MM.1S (cell line): ENCODE measurements around the gene BCAR3.

ENCODE experiments used
- DNase-seq: peaks from one replicate; pipeline ENCODE4 v3.0.0-alpha.2; 2015
- H2AFZ ChIP-seq: fragments of 300-600 bp; sonication (generic); 2 replicates; pipeline ENCODE4 v1.6.0; 2016; ENCODE audit warnings: antibody characterized with exemption, low read length
- H3F3A ChIP-seq: fragments of 300-600 bp; sonication (generic); 2 replicates; pipeline ENCODE4 v1.6.1; 2016; ENCODE audit warnings: mild to moderate bottlenecking, antibody characterized with exemption, low read length, moderate library complexity, mixed read lengths; ENCODE audit not compliant: insufficient read depth
- H3K27ac ChIP-seq: fragments of 300-600 bp; sonication (generic); 2 replicates; pipeline ENCODE4 v1.5.1; 2016; ENCODE audit warnings: mild to moderate bottlenecking, low read length
- H3K27me3 ChIP-seq: fragments of 300-600 bp; sonication (generic); replicated peaks from 2 replicates; pipeline ENCODE4 v1.6.0; 2016; ENCODE audit warnings: low read length; ENCODE audit not compliant: insufficient read depth
- H3K36me3 ChIP-seq: fragments of 300-600 bp; sonication (generic); replicated peaks from 2 replicates; pipeline ENCODE4 v1.6.1; 2016; ENCODE audit warnings: mild to moderate bottlenecking, low read length, mixed read lengths; ENCODE audit not compliant: insufficient read depth
- H3K4me1 ChIP-seq: fragments of 300-600 bp; sonication (generic); 2 replicates; pipeline ENCODE4 v1.6.1; 2016; ENCODE audit warnings: low read length, mixed read lengths
- H3K4me2 ChIP-seq: fragments of 300-600 bp; sonication (generic); 2 replicates; pipeline ENCODE4 v1.6.0; 2016; ENCODE audit warnings: low read depth, low read length
- H3K4me3 ChIP-seq: fragments of 300-600 bp; sonication (generic); 2 replicates; pipeline ENCODE4 v1.5.1; 2016; ENCODE audit warnings: low read length, mixed read lengths
- H3K79me2 ChIP-seq: fragments of 300-600 bp; sonication (generic); 2 replicates; pipeline ENCODE4 v1.6.1; 2016; ENCODE audit warnings: mixed run types, low read length, mixed read lengths
- H3K9ac ChIP-seq: fragments of 300-600 bp; sonication (generic); 2 replicates; pipeline ENCODE4 v1.6.1; 2016; ENCODE audit warnings: low read length, mixed read lengths
- H3K9me2 ChIP-seq: fragments of 300-600 bp; sonication (generic); replicated peaks from 2 replicates; pipeline ENCODE4 v1.6.1; 2016; ENCODE audit warnings: mild to moderate bottlenecking, low read length, mixed read lengths; ENCODE audit not compliant: insufficient read depth
- H3K9me3 ChIP-seq: fragments of 300-600 bp; sonication (generic); replicated peaks from 2 replicates; pipeline ENCODE4 v1.6.1; 2016; ENCODE audit warnings: mild to moderate bottlenecking, low read length, mixed read lengths; ENCODE audit not compliant: insufficient read depth
- H4K20me1 ChIP-seq: fragments of 300-600 bp; sonication (generic); 2 replicates; pipeline ENCODE4 v1.6.1; 2016; ENCODE audit warnings: mild to moderate bottlenecking, low read length, moderate library complexity, mixed read lengths; ENCODE audit not compliant: insufficient read depth
- CTCF ChIP-seq: fragments of 300-600 bp; sonication (generic); IDR thresholded peaks from 2 replicates; pipeline ENCODE4 v1.5.1; 2016; ENCODE audit warnings: antibody characterized with exemption, low read length, mixed read lengths
- EZH2 ChIP-seq: fragments of 300-600 bp; sonication (generic); optimal IDR thresholded peaks from 2 replicates; pipeline ENCODE3; 2017; ENCODE audit warnings: low read depth, mild to moderate bottlenecking, antibody characterized with exemption, low read length, mixed read lengths
- EZH2phosphoT487 ChIP-seq: fragments of 300-600 bp; sonication (generic); IDR thresholded peaks from 2 replicates; pipeline ENCODE4 v1.6.1; 2018; ENCODE audit warnings: antibody characterized with exemption, low read length

Gene BCAR3

DNA sequence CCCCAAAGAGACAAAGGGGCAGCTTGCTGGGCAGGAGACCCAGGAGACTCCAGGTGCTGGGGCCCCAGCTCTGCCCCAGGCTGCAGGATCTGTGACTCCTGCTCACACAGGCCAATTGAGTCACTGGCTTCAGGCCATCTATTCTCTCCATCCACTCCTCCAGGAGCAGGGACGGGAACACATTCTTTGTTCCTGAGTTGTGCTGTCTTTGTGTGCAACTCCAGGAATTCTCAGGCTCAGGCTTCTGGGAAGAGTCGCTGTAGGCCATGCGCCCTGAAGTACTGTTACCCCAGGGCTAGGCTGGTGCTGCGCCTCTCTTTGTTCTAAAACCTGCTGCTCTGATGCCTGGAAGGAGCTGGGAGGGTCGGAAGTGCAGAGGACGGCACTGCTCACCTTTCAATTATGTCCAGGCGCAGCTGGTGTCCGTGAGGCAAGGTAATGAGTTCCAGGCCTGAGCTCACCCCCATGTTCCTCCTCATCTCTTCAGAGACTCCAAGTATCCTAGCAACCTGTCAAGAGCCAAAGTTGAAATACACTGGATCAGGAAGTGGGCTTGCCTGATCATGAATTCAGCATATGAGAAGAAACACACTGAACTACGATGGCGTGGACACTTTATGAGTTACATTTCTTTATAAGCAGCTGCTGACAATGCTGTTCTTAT, 105.9 kb downstream of the BCAR3 start:
- Histone ChIP-seq H3K9me3 (no peaks in the 10 kb centered on the region), H3K79me2 (no peaks in the 10 kb centered on the region), H3K4me3 (no peak overlapping the region), H3K36me3 (no peaks in the 10 kb centered on the region), H3K9me2 (no peaks in the 10 kb centered on the region), H3K9ac (no peak overlapping the region), H4K20me1 (no peaks in the 10 kb centered on the region), H3K27me3 (no peaks in the 10 kb centered on the region), H3K27ac (no peak overlapping the region), H3F3A (no peaks in the 10 kb centered on the region), H3K4me1 (no peaks in the 10 kb centered on the region), H2AFZ (no peak overlapping the region), H3K4me2 (no peak overlapping the region)
- TF ChIP-seq EZH2phosphoT487 (no peak), EZH2 (no peak), CTCF (no peak)
- DNase-seq: no peak

GRCh38 chr1:93574991-93575390, 106.6 kb downstream of the BCAR3 start:
- no peak for DNase-seq
- no peak overlapping the region for H3K4me2 ChIP-seq
- H3K9me3 ChIP-seq: no peaks in the 10 kb centered on the region
- H3K4me1 ChIP-seq: no peaks in the 10 kb centered on the region
- H3K4me3 ChIP-seq: no peak overlapping the region
- no peaks in the 10 kb centered on the region for H3K36me3 ChIP-seq
- no peak overlapping the region for H2AFZ ChIP-seq
- no peak for TF ChIP-seq EZH2phosphoT487
- TF ChIP-seq CTCF: no peak
- no peak for TF ChIP-seq EZH2
- H3F3A ChIP-seq: no peaks in the 10 kb centered on the region
- no peak overlapping the region for H3K27ac ChIP-seq
- no peaks in the 10 kb centered on the region for H3K27me3 ChIP-seq
- H3K9me2 ChIP-seq: no peaks in the 10 kb centered on the region
- H4K20me1 ChIP-seq: no peaks in the 10 kb centered on the region
- no peak overlapping the region for H3K9ac ChIP-seq
- H3K79me2 ChIP-seq: no peaks in the 10 kb centered on the region

DNA sequence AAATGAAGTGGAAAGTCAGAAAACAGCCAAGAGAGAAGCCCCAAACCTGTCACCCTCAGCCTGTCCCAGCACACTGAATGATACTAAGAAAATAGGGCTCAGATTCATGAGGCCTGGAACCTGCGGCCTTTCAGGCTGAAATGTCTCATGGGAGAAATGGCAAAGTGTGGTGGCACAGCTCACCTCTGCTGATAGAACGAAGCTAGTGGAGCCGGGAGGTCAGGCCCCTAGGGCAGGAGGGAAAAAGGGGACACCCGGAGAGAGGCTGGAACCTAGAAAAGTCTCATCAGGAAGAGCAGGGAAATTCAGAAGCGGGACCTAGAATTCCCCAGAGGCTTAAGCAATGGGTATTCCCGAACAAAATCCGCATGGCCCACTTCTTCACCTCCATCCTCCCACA, 107.1 kb downstream of the BCAR3 start:
- Histone ChIP-seq H3K27ac (no peak overlapping the region), H3K9me2 (no peaks in the 10 kb centered on the region), H3K4me2 (no peak overlapping the region), H3K9ac (no peak overlapping the region), H3K4me1 (no peaks in the 10 kb centered on the region), H3F3A (no peaks in the 10 kb centered on the region), H3K36me3 (no peaks in the 10 kb centered on the region), H3K9me3 (no peaks in the 10 kb centered on the region), H3K4me3 (no peak overlapping the region), H3K27me3 (no peaks in the 10 kb centered on the region), H4K20me1 (no peaks in the 10 kb centered on the region), H2AFZ (no peak overlapping the region), H3K79me2 (no peaks in the 10 kb centered on the region)
- TF ChIP-seq CTCF (no peak), EZH2phosphoT487 (no peak), EZH2 (no peak)
- no peak for DNase-seq
